GM19351 (cell line): Measurements from ENCODE around the gene TBC1D3B.
"Not testable (repeated sequence)": the region's sequence is repeated elsewhere in the genome, so short reads cannot be mapped to it uniquely, and the experiment has no call there.

Experiments used
- ATAC-seq: cut with Tn5 transposase; IDR thresholded peaks from one replicate; pipeline ENCODE4 v1.9.1; 2021; ENCODE audit warnings: mild to moderate bottlenecking, moderate library complexity; ENCODE audit not compliant: unreplicated experiment

TBC1D3B gene

GRCh38 chr17:36182176-36183000 is 6.0 kb upstream of the TBC1D3B start:
- no peak for ATAC-seq

GRCh38 chr17:36181446-36182175 is 5.2 kb upstream of the TBC1D3B start:
- ATAC-seq: not testable (repeated sequence)

- ATAC-seq: not testable (repeated sequence)
Measured at GRCh38 chr17:36168836-36169235, 7.6 kb downstream of the TBC1D3B start.

- no peak for ATAC-seq
Measured at GRCh38 chr17:36153895-36154610, 22.4 kb downstream of the TBC1D3B start.

- ATAC-seq: no peak
Measured at GRCh38 chr17:36152639-36153120, 23.8 kb downstream of the TBC1D3B start.

- no peak for ATAC-seq
Measured at GRCh38 chr17:36151891-36152638, 24.4 kb downstream of the TBC1D3B start.

- ATAC-seq: no peak
Measured at GRCh38 chr17:36149296-36149820, 27.1 kb downstream of the TBC1D3B start.

- no peak for ATAC-seq
Measured at GRCh38 chr17:36148559-36149295, 27.7 kb downstream of the TBC1D3B start.

- no peak for ATAC-seq
Measured at GRCh38 chr17:36147601-36148000, 28.8 kb downstream of the TBC1D3B start.

GRCh38 chr17:36144981-36145729 is 31.3 kb downstream of the TBC1D3B start:
- no peak for ATAC-seq

- ATAC-seq: no peak
Measured at GRCh38 chr17:36144014-36144413, 32.4 kb downstream of the TBC1D3B start.

GRCh38 chr17:36142806-36143205 is 33.6 kb downstream of the TBC1D3B start:
- no peak for ATAC-seq

GRCh38 chr17:36142235-36142634 is 34.2 kb downstream of the TBC1D3B start:
- no peak for ATAC-seq

GRCh38 chr17:36136439-36136838 is 40.0 kb downstream of the TBC1D3B start:
- ATAC-seq: no peak

- no peak for ATAC-seq
Measured at GRCh38 chr17:36136036-36136435, 40.4 kb downstream of the TBC1D3B start.

GRCh38 chr17:36135465-36135864 is 41.0 kb downstream of the TBC1D3B start:
- no peak for ATAC-seq

GRCh38 chr17:36133602-36134236 is 42.7 kb downstream of the TBC1D3B start:
- no peak for ATAC-seq

- no peak for ATAC-seq
Measured at GRCh38 chr17:36132421-36132831, 44.0 kb downstream of the TBC1D3B start.
